ENCODE data around the gene GALR3. TPM values are rescaled to one million over a fixed set of nuclear protein-coding genes. Genes with fewer than 3 reads are reported as not detected.

Gene GALR3
- total RNA-seq: under 1 TPM in 1 of 3 donors, not detected in 2; 0.44 TPM

- H3K27ac ChIP-seq: no peak within 1 kb of the TSS
- intact Hi-C loops (cut with DNase I; ENCODE audit: low total_unique reads): no loop called here
- H3K27me3 ChIP-seq: peaks cover 0 to 11% of the 10 kb centered on the region in 2 donors
- TF ChIP-seq POLR2AphosphoS5 (IDR thresholded peaks at IDR 0.05) (no peak), POLR2A (IDR thresholded peaks at IDR 0.05) (no peak), CTCF (IDR thresholded peaks at IDR 0.05) (no peak)
- peaks cover 0 to 10% of the 10 kb centered on the region in 2 donors for H3K4me1 ChIP-seq
- H3K9me3 ChIP-seq: no peaks in the 10 kb centered on the region
- no peak within 1 kb of the TSS for H3K4me3 ChIP-seq
- no peak for DNase-seq (ENCODE audit: low spot score in 2 of 2)
- H3K36me3 ChIP-seq: no peaks in the 10 kb centered on the region
Measured at GRCh38 chr22:37823134-37823985, at the start of gene GALR3. GALR3 (plus strand) TSS chr22:37823382; CDS start chr22:37823407, 25 bp downstream.

GRCh38 chr22:37774728-37775127, 48.5 kb upstream of the GALR3 start:
- DNase-seq (ENCODE audit: low spot score in 2 of 2): no peak
- peak overlapping the region in 1 of 2 donors; percentile 29 for H3K27ac ChIP-seq
- peaks cover 5% of the 10 kb centered on the region for H3K36me3 ChIP-seq
- intact Hi-C loops (cut with DNase I; ENCODE audit: low total_unique reads): no loop called here
- no peak overlapping the region for H3K4me3 ChIP-seq
- H3K9me3 ChIP-seq: no peaks in the 10 kb centered on the region
- no peaks in the 10 kb centered on the region for H3K27me3 ChIP-seq
- peaks cover 3 to 7% of the 10 kb centered on the region in 2 donors for H3K4me1 ChIP-seq
- TF ChIP-seq POLR2A (IDR thresholded peaks at IDR 0.05) (no peak), CTCF (IDR thresholded peaks at IDR 0.05) (no peak), POLR2AphosphoS5 (IDR thresholded peaks at IDR 0.05) (no peak)

GRCh38 chr22:37775785-37776638, 47.2 kb upstream of the GALR3 start:
- Histone ChIP-seq H3K9me3 (no peaks in the 10 kb centered on the region), H3K36me3 (peaks cover 5% of the 10 kb centered on the region), H3K27ac (peak overlapping the region; percentile 91 to 95), H3K4me3 (no peak overlapping the region), H3K4me1 (peaks cover 5 to 7% of the 10 kb centered on the region in 2 donors), H3K27me3 (no peaks in the 10 kb centered on the region)
- DNase-seq (ENCODE audit: low spot score in 2 of 2): no peak
- no peak for TF ChIP-seq POLR2AphosphoS5 (IDR thresholded peaks at IDR 0.05)
- TF ChIP-seq CTCF (IDR thresholded peaks at IDR 0.05): no peak
- no peak for TF ChIP-seq POLR2A (IDR thresholded peaks at IDR 0.05)
- intact Hi-C loops (cut with DNase I; ENCODE audit: low total_unique reads): no loop called here

GRCh38 chr22:37776639-37777005, 46.6 kb upstream of the GALR3 start:
- TF ChIP-seq POLR2AphosphoS5 (IDR thresholded peaks at IDR 0.05) (no peak), CTCF (IDR thresholded peaks at IDR 0.05) (no peak), POLR2A (IDR thresholded peaks at IDR 0.05) (no peak)
- peaks cover 5% of the 10 kb centered on the region for H3K36me3 ChIP-seq
- no peaks in the 10 kb centered on the region for H3K9me3 ChIP-seq
- peak overlapping the region; percentile 91 to 95 for H3K27ac ChIP-seq
- H3K27me3 ChIP-seq: no peaks in the 10 kb centered on the region
- intact Hi-C loops (cut with DNase I; ENCODE audit: low total_unique reads): no loop called here
- DNase-seq (ENCODE audit: low spot score in 2 of 2): no peak
- peaks cover 7 to 9% of the 10 kb centered on the region in 2 donors for H3K4me1 ChIP-seq
- peak overlapping the region in 1 of 3 donors; percentile 34 for H3K4me3 ChIP-seq
